Gastrocnemius medialis (tissue), 4 donors: ENCODE measurements around the gene B3GNT9.

Experiments used
- CTCF ChIP-seq, 5 experiments: fragments of 450-650 bp in 3 of 5; fragments of 200-600 bp in 2 of 5; sonication (generic) in 2 of 5; IDR thresholded peaks in 4 of 5; conservative IDR thresholded peaks in 1 of 5; 1 replicate in 4 of 5; 2 replicates in 1 of 5; pipeline ENCODE4 v1.5.1; 2016 to 2019; ENCODE audit warnings: antibody characterized with exemption in 5 of 5, mild to moderate bottlenecking in 3 of 5, moderate library complexity in 3 of 5
- POLR2A ChIP-seq, 2 donors: fragments of 450-650 bp; IDR thresholded peaks; one replicate each; pipeline ENCODE4 v1.6.1; 2017; ENCODE audit warnings: antibody characterized with exemption in 2 of 2, mild to moderate bottlenecking in 2 of 2, moderate library complexity in 2 of 2

DNA sequence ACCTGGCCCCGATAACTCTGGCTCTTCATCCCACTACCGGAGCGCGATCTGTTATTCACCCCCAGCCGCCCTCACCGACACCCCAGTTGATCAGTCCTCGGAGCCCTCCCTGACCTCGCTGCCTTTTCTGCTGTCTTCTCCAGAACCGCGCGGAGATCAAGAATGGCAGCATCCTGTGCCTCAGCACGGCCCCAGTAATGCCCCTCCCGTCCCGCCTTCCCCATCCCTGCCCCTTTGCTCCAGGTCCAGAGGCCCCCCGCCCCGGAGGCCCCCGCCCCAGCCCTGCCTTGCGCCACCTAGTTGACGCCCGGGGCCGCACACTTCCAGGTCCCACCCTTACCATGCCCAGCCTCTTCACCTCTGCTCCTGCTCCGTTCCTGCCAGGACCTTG, 49.0 kb upstream of the B3GNT9 start:
- TF ChIP-seq CTCF (IDR thresholded peaks at IDR 0.05 in 4 of 5, conservative IDR thresholded peaks at IDR 0.05 in 1 of 5), result no peak
- TF ChIP-seq POLR2A (IDR thresholded peaks at IDR 0.05), result no peak
